Mammary epithelial cell (primary cell): ENCODE results near the gene CCNL1.

Experiments used
- EZH2 ChIP-seq: IDR thresholded peaks from 2 replicates; pipeline ENCODE4 v1.6.1; 2012; ENCODE audit warnings: low read length, inconsistent platforms, borderline replicate concordance
- TF ChIP-seq, protein P1 (sequence below), 2 donors: IDR thresholded peaks in 1 of 2; conservative IDR thresholded peaks in 1 of 2; 2 replicates each; pipeline ENCODE4 v1.5.1; 2011 to 2012; ENCODE audit warnings: inconsistent platforms in 2 of 2, low read length in 2 of 2, mild to moderate bottlenecking in 2 of 2, control low read depth in 1 of 2, low read depth in 1 of 2; ENCODE audit not compliant: insufficient read depth in 1 of 2; ENCODE audit errors: extremely low read depth in 1 of 2

DNA sequence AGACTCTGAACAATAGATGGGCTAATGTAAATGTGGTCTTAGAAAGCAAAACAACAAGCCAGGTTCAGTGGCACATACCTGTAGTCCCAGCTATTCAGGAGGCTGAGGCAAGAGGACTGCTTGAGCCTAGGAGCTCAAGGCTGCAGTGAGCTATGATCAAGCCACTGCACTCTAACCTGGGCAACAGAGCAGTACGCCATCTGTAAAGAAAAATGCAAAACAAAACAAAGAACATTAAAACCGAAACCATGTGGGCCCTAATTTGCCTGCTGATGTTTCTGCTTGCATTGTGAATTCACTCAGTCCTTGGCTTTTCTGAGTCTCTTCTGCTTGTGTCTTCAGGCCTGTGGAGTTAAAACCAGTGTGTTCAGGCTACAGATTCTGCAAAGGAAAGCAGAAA lies 56.7 kb downstream of the CCNL1 start:
- TF ChIP-seq, protein P1, sequence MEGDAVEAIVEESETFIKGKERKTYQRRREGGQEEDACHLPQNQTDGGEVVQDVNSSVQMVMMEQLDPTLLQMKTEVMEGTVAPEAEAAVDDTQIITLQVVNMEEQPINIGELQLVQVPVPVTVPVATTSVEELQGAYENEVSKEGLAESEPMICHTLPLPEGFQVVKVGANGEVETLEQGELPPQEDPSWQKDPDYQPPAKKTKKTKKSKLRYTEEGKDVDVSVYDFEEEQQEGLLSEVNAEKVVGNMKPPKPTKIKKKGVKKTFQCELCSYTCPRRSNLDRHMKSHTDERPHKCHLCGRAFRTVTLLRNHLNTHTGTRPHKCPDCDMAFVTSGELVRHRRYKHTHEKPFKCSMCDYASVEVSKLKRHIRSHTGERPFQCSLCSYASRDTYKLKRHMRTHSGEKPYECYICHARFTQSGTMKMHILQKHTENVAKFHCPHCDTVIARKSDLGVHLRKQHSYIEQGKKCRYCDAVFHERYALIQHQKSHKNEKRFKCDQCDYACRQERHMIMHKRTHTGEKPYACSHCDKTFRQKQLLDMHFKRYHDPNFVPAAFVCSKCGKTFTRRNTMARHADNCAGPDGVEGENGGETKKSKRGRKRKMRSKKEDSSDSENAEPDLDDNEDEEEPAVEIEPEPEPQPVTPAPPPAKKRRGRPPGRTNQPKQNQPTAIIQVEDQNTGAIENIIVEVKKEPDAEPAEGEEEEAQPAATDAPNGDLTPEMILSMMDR (conservative IDR thresholded peaks at IDR 0.05 in 1 of 2, IDR thresholded peaks at IDR 0.05 in 1 of 2; ENCODE audit: extremely low read depth in 1 of 2, insufficient read depth in 1 of 2, low read depth in 1 of 2, low read length in 2 of 2), result no peak
- no peak for TF ChIP-seq EZH2
